ENCODE results near the gene SHISA5.
"Not testable (repeated sequence)": the region's sequence is repeated elsewhere in the genome, so short reads cannot be mapped to it uniquely, and the experiment has no call there.

Gene SHISA5

GRCh38 chr3:48519277-48519643 is 15.3 kb upstream of the SHISA5 start:
- DNase-seq (ENCODE audit: low read depth in 3 of 3), result no peak

GRCh38 chr3:48518638-48519276 is 14.8 kb upstream of the SHISA5 start:
- DNase-seq (ENCODE audit: low read depth in 3 of 3), result no peak

- DNase-seq (ENCODE audit: low read depth in 3 of 3), result no peak
Measured at GRCh38 chr3:48518069-48518468, 14.1 kb upstream of the SHISA5 start.

DNA sequence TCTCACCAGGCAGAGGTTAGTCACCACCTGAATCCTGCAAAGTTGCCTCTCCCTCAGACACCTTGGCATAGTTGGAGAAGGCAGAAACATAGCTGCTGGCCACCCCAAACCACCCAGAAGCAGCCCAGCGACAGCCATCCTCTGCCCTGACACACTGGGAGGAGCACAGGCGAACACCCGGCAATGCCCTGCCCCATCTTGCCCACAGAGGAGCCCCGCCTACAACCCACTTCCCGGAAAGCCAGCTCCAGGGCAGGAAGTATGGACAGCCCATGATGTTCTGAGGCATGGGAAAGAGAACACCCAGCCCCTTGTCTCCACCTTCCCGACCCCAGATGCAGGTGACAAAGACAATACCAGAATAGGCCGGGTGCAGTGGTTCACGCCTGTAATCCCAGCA is 12.6 kb upstream of the SHISA5 start:
- no peak for DNase-seq (ENCODE audit: low read depth in 3 of 3)

DNA sequence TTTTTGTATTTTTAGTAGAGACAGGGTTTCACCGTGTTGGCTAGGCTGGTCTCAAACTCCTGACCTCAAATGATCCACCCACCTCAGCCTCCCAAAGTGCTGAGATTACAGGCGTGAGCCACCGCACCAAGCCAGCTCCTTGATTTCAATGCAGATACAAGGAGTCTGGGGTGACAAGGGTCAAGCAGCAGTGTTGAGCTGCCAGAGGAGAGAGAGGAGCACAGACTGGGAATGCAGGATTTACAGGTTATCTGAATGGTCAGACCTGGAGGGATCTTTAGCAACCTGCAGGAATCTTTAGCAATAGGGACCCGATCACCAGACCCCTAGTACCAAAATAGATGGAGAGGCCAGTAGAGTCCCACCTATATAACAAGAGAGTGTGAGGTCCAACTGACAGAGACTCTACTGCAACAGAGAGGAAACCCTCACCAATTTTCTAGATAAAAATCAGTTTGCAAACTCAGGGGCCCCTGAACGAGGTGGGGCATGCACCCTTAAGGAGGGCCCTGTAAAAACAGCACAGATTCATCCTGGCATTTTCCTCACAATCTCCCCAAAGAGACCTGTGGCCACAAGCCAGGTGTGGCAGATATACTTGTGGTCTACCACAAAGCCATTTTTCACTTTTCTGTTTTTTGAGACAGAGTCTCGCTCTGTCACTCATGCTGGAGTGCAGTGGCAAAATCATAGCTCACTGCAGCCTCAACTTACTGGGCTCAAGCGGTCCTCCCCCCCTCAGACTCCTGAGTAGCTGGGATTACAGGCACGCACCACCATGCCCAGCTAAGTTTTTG is 10.7 kb upstream of the SHISA5 start:
- no peak for DNase-seq (ENCODE audit: low read depth in 3 of 3)

GRCh38 chr3:48511551-48511950 is 7.6 kb upstream of the SHISA5 start:
- no peak for DNase-seq (ENCODE audit: low read depth in 3 of 3)

- DNase-seq (ENCODE audit: low read depth in 3 of 3), result peak; percentile 36 to 58 (median 57)
Measured at GRCh38 chr3:48507256-48508061, 3.5 kb upstream of the SHISA5 start.

- DNase-seq (ENCODE audit: low read depth in 3 of 3), result no peak
Measured at GRCh38 chr3:48505968-48506504, 2.1 kb upstream of the SHISA5 start.

DNA sequence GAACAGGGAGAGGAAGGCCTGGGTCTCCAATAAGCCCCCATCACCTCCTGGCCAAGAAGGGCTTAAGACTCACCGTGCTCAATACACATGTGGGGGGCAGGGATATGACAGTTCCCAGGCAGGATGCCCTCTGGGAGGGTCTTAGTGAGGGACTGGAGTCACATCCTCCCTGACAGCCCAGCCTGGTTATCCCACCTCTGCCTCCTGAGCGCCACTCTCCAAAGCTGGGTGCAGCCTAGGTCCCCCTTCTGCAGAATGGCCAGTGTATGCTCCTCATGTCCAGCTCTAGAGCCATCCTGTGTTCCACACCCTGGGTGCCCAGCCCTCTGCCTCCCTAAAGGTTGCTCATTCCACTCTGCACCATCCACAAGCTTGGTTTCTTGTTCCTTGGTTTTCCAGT is 1.2 kb upstream of the SHISA5 start:
- DNase-seq (ENCODE audit: low read depth in 3 of 3), result no peak

- no peak for DNase-seq (ENCODE audit: low read depth in 3 of 3)
Measured at GRCh38 chr3:48503401-48504050, 448 bp downstream of the SHISA5 start.

DNA sequence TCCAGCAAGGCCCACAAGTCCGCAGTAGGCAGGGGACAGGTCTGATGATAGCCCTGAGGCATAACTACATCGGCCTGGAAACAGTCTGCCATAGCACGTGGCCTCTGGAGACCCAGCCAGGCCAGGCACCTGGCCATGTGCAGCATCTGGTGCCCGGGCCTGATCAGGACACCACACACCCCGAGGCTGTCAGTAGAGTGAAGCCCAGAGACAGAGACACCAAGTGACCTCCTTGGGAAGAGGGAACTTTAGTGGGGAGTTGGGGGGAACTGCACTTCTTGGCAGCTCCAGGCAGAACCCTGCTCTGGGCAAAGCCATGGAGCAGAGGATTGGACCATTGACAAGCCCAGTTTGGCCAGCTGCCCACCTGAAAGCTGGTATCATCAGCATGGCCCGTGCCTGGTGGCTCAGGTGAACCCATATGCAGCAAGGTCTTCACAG is 1.2 kb downstream of the SHISA5 start:
- DNase-seq (ENCODE audit: low read depth in 3 of 3), result no peak

DNA sequence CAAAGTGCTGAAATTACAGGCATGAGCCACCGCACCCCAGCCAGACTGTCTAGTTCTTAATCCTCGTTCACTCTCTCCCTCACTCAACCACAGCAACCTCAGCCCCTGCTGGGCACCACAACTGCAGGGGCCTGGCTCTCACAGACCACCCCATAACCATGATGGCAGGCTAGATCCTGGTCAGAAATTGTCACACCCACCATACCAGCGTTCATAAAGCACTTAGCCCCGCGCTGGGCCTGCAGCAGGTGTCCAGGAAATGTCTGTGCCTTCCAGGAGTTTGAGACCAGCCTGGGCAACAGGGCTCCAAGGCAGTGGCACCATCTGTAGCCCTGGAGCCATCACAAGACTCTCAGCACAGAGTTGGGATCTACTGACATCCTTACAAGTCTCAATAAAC is 1.9 kb downstream of the SHISA5 start:
- DNase-seq (ENCODE audit: low read depth in 3 of 3), result no peak

GRCh38 chr3:48501196-48501595 is 2.8 kb downstream of the SHISA5 start:
- no peak for DNase-seq (ENCODE audit: low read depth in 3 of 3)

DNA sequence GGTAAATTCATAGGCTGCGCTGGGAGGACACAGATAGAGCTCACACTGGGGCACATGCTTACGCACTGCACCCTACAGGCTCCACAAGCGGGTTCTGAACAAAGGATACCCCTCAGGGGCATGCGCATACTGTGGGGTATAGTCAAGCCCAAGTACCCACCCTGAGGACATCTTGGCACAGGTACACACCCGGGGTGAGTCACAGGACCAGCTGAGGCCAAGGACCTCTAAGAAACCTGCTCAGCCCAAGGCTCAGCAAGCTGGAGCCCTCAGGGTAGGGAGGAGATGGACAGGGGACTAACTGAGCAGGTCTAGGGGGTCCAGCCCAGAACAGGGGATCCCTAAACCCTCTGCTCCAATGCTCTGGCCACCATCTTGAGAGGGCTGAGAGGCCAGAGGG is 3.3 kb downstream of the SHISA5 start:
- DNase-seq (ENCODE audit: low read depth in 3 of 3), result no peak

DNA sequence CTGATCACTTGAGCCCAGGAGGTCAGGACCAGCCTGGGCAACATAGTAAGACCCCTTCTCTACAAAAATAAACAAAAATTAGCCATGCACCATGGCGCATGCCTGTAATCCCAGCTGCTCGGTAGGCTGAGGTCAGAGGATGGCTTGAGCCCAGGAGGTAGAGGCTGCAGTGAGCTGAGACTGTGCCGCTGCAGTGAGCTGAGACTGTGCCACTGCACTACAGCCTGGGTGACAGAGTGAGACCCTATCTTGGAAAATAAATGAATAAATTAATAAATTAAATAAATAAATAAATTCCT is 10.8 kb downstream of the SHISA5 start:
- DNase-seq (ENCODE audit: low read depth in 3 of 3), result no peak

- DNase-seq (ENCODE audit: low read depth in 3 of 3), result no peak
Measured at GRCh38 chr3:48492461-48493202, 11.3 kb downstream of the SHISA5 start.

GRCh38 chr3:48486952-48487351 is 17.0 kb downstream of the SHISA5 start:
- DNase-seq (ENCODE audit: low read depth in 3 of 3), result no peak

- DNase-seq (ENCODE audit: low read depth in 3 of 3), result not testable (repeated sequence)
Measured at GRCh38 chr3:48482822-48483221, 21.2 kb downstream of the SHISA5 start.

DNA sequence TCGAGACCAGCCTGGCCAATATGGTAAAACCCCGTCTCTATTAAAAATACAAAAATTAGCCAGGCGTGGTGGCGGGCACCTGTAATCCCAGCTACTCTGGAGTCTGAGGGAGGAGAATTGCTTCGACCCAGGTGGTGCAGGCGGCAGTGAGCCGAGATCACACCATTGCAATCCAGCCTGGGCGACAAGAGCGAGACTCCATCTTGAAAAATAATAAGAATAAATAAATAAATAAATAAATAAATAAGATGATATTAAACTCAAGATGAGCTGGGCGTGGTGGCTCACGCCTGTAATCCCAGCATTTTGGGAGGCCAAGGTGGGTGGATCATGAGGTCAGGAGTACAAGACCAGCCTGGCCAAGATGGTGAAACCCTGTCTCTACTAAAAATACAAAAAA is 23.1 kb downstream of the SHISA5 start:
- DNase-seq (ENCODE audit: low read depth in 3 of 3), result not testable (repeated sequence)

- DNase-seq (ENCODE audit: low read depth in 3 of 3), result peak in 1 of 3 experiments; percentile 37
Measured at GRCh38 chr3:48478626-48479555, 25.1 kb downstream of the SHISA5 start.

All from stimulated activated CD4-positive, alpha-beta T cell treated with anti-CD3 and anti-CD28 coated beads, TNF-alpha, amount 100 ng/mL, for 4 hours (primary cell).